ENCODE measurements around the gene PAX7. TPM values are rescaled to one million over a fixed set of nuclear protein-coding genes. Genes with fewer than 3 reads are reported as not detected.

The PAX7 gene
- polyA plus RNA-seq, 1 donor from 2014 or later: not detected

DNA sequence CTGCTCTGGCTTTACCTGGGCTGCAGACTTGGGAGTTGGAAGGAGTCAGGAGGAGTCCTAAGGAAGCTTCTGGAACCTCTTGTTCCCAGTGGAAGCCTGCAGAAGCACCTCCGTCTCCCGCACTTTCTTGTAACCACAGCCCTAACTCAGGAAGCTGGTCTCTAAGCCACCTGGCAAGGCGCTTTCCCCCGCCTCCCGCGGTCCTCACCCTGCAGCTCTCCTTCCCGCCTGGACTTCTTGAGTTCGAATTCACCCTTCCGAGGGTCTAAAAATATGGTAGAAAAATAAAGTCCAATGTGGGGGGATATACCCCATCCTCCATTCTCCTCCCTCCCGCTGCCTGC, 15.1 kb downstream of the PAX7 start:
- Histone ChIP-seq H2AFZ (ENCODE audit: low read depth, low read length) (no peak overlapping the region), H3F3A (ENCODE audit: insufficient read depth, low read length, poor library complexity, severe bottlenecking) (no peaks in the 10 kb centered on the region), H3K36me3 (ENCODE audit: insufficient read depth, low read length) (no peaks in the 10 kb centered on the region), H3K9me3 (ENCODE audit: low read length) (no peaks in the 10 kb centered on the region), H3K4me3 (ENCODE audit: low read length) (no peak overlapping the region), H3K4me2 (ENCODE audit: low read length) (no peak overlapping the region), H3K27me3 (ENCODE audit: insufficient read depth, low read depth, low read length) (peaks cover 99% of the 10 kb centered on the region), H3K9ac (ENCODE audit: low read length) (no peak overlapping the region), H4K20me1 (ENCODE audit: insufficient read depth) (no peaks in the 10 kb centered on the region), H3K79me2 (replicated peaks; ENCODE audit: insufficient read depth, low read length) (no peaks in the 10 kb centered on the region), H3K9me2 (ENCODE audit: insufficient read depth, low read length) (no peaks in the 10 kb centered on the region), H3K27ac (ENCODE audit: low read length) (no peak overlapping the region)
- TF ChIP-seq MXI1 (conservative IDR thresholded peaks at IDR 0.05; ENCODE audit: poor library complexity, severe bottlenecking) (no peak), POLR2AphosphoS5 (IDR thresholded peaks at IDR 0.05) (no peak), TAF1 (IDR thresholded peaks at IDR 0.05; ENCODE audit: low read depth) (no peak), RAD21 (conservative IDR thresholded peaks at IDR 0.05) (no peak), EZH2 (IDR thresholded peaks at IDR 0.05; ENCODE audit: borderline replicate concordance, insufficient read depth, low read length, poor library complexity, severe bottlenecking) (no peak)
- TF ChIP-seq, protein P1, sequence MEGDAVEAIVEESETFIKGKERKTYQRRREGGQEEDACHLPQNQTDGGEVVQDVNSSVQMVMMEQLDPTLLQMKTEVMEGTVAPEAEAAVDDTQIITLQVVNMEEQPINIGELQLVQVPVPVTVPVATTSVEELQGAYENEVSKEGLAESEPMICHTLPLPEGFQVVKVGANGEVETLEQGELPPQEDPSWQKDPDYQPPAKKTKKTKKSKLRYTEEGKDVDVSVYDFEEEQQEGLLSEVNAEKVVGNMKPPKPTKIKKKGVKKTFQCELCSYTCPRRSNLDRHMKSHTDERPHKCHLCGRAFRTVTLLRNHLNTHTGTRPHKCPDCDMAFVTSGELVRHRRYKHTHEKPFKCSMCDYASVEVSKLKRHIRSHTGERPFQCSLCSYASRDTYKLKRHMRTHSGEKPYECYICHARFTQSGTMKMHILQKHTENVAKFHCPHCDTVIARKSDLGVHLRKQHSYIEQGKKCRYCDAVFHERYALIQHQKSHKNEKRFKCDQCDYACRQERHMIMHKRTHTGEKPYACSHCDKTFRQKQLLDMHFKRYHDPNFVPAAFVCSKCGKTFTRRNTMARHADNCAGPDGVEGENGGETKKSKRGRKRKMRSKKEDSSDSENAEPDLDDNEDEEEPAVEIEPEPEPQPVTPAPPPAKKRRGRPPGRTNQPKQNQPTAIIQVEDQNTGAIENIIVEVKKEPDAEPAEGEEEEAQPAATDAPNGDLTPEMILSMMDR (IDR thresholded peaks at IDR 0.05; ENCODE audit: poor library complexity, severe bottlenecking): no peak
- TF ChIP-seq, protein P2, sequence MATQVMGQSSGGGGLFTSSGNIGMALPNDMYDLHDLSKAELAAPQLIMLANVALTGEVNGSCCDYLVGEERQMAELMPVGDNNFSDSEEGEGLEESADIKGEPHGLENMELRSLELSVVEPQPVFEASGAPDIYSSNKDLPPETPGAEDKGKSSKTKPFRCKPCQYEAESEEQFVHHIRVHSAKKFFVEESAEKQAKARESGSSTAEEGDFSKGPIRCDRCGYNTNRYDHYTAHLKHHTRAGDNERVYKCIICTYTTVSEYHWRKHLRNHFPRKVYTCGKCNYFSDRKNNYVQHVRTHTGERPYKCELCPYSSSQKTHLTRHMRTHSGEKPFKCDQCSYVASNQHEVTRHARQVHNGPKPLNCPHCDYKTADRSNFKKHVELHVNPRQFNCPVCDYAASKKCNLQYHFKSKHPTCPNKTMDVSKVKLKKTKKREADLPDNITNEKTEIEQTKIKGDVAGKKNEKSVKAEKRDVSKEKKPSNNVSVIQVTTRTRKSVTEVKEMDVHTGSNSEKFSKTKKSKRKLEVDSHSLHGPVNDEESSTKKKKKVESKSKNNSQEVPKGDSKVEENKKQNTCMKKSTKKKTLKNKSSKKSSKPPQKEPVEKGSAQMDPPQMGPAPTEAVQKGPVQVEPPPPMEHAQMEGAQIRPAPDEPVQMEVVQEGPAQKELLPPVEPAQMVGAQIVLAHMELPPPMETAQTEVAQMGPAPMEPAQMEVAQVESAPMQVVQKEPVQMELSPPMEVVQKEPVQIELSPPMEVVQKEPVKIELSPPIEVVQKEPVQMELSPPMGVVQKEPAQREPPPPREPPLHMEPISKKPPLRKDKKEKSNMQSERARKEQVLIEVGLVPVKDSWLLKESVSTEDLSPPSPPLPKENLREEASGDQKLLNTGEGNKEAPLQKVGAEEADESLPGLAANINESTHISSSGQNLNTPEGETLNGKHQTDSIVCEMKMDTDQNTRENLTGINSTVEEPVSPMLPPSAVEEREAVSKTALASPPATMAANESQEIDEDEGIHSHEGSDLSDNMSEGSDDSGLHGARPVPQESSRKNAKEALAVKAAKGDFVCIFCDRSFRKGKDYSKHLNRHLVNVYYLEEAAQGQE (IDR thresholded peaks at IDR 0.05; ENCODE audit: borderline replicate concordance): no peak

GRCh38 chr1:18646091-18646785, 15.6 kb downstream of the PAX7 start:
- Histone ChIP-seq H4K20me1 (ENCODE audit: insufficient read depth) (no peaks in the 10 kb centered on the region), H3K36me3 (ENCODE audit: insufficient read depth, low read length) (no peaks in the 10 kb centered on the region), H3K9me3 (ENCODE audit: low read length) (no peaks in the 10 kb centered on the region), H3K4me3 (ENCODE audit: low read length) (no peak overlapping the region), H2AFZ (ENCODE audit: low read depth, low read length) (no peak overlapping the region), H3K79me2 (replicated peaks; ENCODE audit: insufficient read depth, low read length) (no peaks in the 10 kb centered on the region), H3K9ac (ENCODE audit: low read length) (no peak overlapping the region), H3K27me3 (ENCODE audit: insufficient read depth, low read depth, low read length) (peaks cover 99% of the 10 kb centered on the region), H3K9me2 (ENCODE audit: insufficient read depth, low read length) (no peaks in the 10 kb centered on the region), H3K27ac (ENCODE audit: low read length) (no peak overlapping the region), H3F3A (ENCODE audit: insufficient read depth, low read length, poor library complexity, severe bottlenecking) (no peaks in the 10 kb centered on the region), H3K4me2 (ENCODE audit: low read length) (no peak overlapping the region)
- TF ChIP-seq SMC3 (conservative IDR thresholded peaks at IDR 0.05; ENCODE audit: poor library complexity) (no peak), EZH2 (IDR thresholded peaks at IDR 0.05; ENCODE audit: borderline replicate concordance, insufficient read depth, low read length, poor library complexity, severe bottlenecking) (peak; percentile 78), TAF1 (IDR thresholded peaks at IDR 0.05; ENCODE audit: low read depth) (no peak), POLR2AphosphoS5 (IDR thresholded peaks at IDR 0.05) (no peak), MXI1 (conservative IDR thresholded peaks at IDR 0.05; ENCODE audit: poor library complexity, severe bottlenecking) (no peak), EP300 (conservative IDR thresholded peaks at IDR 0.05; ENCODE audit: poor library complexity, severe bottlenecking) (no peak)
- TF ChIP-seq, protein P2 (IDR thresholded peaks at IDR 0.05; ENCODE audit: borderline replicate concordance): no peak
